ENCODE results near the gene TGFB2. TPM values are rescaled to one million over a fixed set of nuclear protein-coding genes. Genes with fewer than 3 reads are reported as not detected.

Gene TGFB2
- total RNA-seq, 2 donors from 2014 or later = 2.7 to 4.0 TPM

DNA sequence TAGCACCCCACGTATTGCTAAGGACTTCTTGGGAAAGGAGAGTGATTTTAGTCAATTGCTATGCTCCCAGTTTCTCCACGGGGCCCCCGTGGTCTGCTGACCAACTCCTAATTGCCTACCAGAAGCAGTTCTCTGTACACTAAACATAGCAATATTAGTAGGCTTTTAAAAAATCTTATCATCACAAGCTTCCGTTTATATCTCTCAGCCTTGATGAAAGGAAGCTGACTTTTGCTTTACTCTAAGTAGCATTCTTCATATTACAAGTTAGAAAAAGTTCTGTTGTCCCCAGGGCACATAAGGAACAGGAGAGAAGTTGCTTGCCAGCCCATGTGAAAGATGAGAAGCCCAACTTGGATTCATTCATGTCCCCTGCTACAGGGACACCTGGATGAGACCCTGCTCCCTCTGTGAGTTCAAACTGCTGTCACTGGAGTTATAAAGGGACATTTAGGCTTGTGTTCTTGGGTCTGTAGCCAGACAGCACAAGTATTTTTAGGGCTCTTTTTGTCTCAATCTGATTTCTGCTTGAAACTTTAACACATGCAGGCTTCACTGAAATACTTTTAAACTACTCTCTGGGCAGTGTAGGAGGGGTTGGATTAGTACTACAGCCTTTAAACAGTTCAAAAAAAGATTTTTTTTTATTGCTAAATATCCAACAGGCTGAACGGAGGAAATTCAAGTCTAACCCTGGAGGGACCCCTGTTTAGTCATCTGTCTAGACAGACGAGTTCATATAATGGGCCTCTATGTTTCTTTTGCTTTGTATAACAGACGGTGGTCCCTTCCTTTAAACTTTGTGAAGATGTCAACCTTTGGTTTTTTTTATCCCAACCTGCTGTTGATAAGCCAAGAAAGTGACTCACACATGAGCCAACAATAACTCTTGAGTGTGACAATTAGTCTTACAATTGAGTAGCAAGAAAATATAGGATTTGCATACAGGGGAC, 29.5 kb downstream of the TGFB2 start:
- intact Hi-C loops (cut with DNase I) = no loop called here
- DNase-seq (no peak), ATAC-seq (peak; percentile 17 to 66)

DNA sequence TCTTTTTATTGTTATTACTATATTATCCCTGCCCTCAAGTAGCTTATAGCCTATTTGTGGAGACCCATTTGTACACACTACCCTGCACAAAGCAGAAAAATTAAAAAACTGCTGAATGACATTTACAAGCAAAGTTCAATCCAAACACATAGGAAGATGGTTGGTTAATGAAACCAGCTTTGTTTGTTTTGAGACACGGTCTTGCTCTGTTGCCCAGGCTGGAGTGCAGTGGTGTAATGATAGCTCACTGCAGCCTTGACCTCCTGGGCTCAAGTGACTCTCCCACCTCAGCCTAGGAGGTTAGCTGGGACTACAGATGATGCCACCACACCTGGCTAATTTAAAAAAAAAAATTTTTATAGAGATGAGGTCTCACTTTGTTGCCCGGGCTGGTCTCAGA, 31.6 kb downstream of the TGFB2 start:
- DNase-seq = no peak
- ATAC-seq = no peak
- intact Hi-C loops (cut with DNase I) = no loop called here

DNA sequence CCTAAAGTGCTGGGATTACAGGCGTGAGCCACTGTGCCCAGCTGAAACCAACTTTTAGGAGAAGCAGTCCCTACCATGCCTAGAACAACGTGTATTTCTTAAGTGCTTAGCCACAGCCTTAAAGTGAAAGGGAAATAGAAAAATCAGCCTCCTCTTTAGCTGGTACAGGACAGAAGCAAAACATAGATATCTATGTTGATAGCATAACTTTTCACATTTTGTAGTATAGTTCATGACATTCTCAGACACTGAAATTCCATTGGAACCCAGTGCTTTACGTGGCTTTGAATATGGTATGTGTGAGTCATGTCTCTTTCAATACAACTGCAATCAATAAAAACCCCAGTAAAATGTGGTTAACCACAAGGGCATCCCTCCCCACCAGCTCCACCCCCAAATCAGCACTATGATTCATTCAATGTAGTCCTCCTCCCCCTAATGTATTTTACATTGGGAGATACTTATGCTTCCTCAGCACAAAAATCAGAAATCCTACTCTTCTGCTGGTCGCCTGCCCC, 32.1 kb downstream of the TGFB2 start:
- intact Hi-C loops (cut with DNase I) = no loop called here
- peak in 1 of 2 donors; percentile 11 for ATAC-seq
- no peak for DNase-seq

DNA sequence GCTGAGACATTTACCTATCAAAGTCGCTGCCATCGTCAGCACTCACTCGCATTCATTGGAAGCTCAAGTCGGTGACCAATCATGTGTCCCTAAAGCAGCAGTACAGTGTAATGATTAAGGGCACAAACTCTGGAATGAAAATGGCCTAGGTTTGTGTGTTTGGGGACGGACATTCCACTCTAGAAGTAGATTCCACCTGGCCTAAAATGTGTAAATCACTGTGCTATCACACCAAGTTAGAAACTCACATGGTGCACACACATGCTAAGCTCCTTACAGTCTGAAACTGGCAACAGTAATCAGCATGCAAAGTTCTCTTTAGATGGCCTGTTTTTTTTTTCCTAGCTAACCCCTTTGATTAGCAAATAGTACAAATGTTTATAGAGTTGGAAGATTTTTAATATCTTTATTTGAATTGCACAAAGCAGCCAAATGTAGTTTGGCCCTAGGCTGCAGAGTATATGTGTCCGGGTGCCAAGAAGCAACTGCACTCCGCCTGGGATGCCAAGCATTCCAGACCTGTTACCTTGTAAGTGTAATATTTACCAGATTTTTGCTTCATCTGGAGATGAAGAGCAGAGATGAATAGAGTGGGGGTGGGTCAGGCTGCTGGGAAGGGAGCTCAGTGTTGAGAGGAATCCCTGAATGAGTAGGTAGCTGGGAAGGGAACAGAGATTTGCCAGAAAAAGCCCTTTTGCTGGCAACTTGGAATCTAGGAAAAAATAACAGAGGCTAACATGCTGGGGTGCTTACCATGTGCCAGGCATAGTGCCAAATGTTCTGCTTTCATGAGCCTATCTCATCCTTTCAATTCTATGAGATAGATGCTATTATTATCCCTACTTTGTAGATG, 35.2 kb downstream of the TGFB2 start:
- peak; percentile 30 for DNase-seq
- peak; percentile 59 to 86 for ATAC-seq
- intact Hi-C loops (cut with DNase I) = no loop called here

DNA sequence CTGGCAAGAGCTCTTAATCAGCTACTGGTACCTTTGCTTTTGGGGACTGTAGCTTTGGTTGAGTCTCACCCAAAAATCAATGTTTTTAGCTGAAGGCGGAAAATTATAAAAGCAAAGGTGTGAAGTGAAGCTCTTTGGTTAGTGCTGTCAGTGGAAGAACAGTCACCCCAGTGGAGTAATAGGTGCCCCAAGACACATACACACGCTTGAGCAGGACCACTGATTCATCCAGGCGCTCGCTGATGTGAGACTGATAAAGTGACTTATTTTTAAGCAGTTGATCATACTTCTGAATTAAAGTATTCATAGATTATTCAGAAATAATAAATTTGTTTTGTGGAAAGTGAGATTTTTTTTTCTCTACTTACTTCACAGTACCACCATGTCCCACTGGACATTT, 37.1 kb downstream of the TGFB2 start:
- no peak for DNase-seq
- no peak for ATAC-seq
- intact Hi-C loops (cut with DNase I) = no loop called here

DNA sequence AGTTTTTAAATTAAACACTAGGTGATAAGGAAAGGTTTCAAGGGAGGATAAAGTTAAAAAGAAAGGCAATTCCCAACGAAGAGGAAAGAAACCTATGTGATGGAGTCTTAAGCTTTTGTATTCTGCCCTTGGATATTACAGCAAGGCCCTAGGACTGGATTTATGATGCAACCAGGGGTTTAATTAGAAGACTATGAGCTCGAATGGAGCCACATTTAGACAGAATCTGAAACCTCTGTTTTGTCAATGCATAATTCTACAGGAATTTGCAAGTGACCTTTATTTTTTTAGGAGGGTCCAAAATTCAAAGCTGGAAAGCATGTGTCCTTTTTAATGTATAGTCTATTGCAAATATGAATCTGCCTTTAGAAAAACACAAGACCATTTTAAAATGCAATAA, 37.9 kb downstream of the TGFB2 start:
- no peak for DNase-seq
- ATAC-seq = no peak
- intact Hi-C loops (cut with DNase I) = no loop called here

DNA sequence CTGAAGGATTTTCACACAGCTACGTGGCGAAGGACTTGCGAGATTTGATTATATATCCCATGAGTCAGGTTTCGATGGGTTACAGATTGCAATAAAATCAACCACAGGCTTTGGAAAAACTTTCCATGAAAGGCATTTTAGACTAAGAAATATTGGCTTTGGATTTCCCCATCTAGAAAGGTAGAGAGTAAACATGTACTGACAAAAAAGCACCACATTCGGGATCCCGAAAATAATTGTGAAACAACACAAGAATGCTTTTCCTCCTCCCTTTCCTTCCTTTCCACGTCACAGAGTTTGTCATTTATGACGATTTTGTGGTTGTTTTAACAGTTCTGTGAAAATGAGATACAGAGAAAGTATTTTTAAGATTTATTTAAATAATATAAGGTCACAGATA, 38.5 kb downstream of the TGFB2 start:
- DNase-seq (no peak), ATAC-seq (no peak)
- intact Hi-C loops (cut with DNase I) = no loop called here

DNA sequence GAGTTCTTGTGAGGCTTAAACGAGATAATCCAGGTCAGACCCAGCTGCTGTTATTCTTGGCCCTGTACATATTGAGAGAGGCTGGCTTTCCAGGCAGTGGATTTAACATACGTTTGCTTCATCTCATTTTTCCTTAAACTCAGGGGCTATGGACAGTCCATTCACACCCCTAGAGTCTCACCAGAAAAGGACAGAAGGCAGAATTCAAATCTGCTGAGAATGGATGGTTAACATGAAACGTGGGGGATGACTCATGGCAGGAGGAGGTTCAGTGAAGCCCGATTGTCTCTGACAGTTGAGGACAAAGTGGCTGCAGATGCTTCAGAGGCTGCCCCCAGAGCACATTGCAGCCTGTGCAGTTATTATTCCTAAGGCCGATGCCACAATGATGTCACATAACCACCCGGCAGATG, 39.5 kb downstream of the TGFB2 start:
- no peak for DNase-seq
- intact Hi-C loops (cut with DNase I) = no loop called here
- ATAC-seq = peak; percentile 3 to 22

DNA sequence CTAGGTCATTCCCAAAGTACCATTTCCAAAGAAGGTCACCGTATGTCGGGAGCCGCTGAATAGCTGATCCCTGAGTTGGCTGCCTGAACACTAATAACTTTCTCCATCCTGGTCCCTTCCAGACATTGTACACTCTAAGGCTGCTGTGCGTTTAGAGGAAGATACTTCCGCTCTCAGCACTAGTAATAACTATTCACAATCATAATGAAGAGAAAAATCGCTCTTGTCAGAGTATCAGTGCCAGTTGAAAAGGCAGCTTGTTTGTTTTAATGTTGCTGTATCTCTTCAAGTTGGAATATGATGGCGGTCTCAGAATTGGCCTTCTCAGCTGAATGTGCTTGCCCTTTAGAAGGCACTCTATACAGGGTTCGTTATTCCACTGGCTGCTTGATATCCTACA, 43.5 kb downstream of the TGFB2 start:
- no peak for ATAC-seq
- no peak for DNase-seq
- intact Hi-C loops (cut with DNase I) = no loop called here

DNA sequence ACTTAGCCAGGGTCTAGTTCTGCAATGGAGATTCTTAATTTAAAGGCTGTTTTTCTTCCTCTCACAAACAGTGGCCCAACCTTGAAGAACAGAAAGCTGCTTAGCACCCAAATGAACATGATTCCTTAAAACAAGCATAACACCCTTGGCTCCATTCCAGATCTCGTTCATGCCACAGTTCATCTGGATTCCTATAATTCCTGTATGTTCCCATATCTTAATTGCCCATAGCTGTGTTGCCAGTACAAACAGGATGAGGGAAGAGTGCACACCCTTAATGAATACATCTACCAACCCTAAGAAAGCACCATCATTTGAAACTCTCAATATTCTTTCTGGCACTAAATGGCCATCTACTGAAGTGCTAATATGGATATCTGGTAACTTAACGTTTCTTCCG, 45.5 kb downstream of the TGFB2 start:
- intact Hi-C loops (cut with DNase I) = no loop called here
- ATAC-seq = peak in 1 of 2 donors; percentile 23
- no peak for DNase-seq

DNA sequence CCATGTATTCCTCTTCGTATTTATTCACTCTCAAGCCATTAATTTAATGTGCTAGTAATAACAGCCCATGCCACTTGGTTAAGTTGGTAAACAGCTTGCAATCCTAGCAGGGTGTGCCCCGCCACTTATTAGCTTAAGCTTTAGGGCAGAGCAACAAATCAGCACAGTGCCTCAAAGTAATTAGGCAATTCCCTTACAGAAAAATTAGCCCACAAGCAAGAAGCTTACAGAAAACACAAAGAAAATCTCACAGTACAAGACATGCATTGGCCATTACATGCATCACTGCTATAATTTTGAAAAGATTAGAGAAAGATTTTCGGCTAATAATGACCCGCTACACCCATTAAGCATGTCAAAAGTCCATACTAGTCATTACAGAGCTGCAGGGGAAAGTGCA, 47.6 kb downstream of the TGFB2 start:
- ATAC-seq (no peak), DNase-seq (no peak)
- intact Hi-C loops (cut with DNase I) = no loop called here

DNA sequence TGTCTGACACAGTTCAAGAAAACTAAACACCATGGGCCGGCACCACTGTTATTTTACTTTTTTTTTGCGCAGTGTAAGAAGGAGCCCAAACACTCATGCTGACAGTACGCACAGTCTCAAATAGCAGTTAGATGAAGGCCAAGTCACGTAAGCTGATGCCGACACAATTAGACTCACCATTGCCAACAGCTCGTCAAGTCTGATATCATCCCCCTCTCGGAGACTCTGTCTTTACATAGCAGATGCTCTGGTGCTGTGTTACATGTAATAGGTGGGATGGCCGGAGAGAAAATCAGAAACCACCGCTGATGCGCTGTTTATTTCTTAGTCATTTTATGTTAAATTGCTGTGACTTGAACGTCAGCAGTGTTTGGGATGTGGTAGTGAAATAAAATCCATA, 49.3 kb downstream of the TGFB2 start:
- DNase-seq = no peak
- intact Hi-C loops (cut with DNase I) = no loop called here
- ATAC-seq = peak; percentile 78 to 80

DNA sequence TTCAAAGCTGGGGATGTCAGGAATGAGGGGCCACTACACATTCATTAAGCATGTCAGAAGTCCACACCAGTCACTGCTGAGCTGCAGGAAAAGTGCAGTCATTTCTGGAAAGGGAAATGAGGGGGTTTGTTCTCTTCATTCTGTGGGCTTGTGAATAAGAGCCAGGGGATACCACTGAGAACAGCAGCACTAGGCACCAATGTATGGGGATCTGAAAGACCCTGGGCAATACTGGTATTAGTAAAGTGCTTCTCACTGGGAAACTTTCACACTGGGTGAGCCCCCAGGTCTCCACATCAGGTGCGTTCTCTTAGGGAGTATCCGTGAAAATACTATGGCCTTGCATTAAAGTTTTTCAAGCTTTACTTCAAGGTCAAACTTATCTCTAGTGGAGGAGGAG, 49.9 kb downstream of the TGFB2 start:
- no peak for ATAC-seq

DNA sequence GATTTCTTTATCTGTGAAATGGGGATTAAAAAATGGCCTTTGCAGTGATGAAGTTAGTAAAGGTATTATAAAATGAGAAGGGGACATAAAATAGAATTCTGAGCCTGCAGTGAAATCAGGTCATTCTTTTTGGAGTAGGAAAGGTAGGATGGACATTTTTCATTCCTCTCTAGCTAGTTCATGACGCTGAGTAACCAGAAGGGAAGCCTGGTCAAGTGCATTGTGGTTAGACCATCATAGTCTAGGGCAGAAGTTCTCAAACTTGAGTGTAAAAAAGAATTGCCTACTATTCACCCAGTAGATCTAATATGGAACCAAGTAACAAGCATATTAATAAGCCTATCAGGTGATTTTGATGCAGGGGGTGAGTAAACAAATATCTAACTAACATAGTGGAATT, 50.8 kb downstream of the TGFB2 start:
- ATAC-seq (no peak), DNase-seq (no peak)
- intact Hi-C loops (cut with DNase I) = no loop called here

More for the DNA sequence above, 49.9 kb downstream of the TGFB2 start:
- no peak for DNase-seq
- intact Hi-C loops (cut with DNase I) = no loop called here

DNA sequence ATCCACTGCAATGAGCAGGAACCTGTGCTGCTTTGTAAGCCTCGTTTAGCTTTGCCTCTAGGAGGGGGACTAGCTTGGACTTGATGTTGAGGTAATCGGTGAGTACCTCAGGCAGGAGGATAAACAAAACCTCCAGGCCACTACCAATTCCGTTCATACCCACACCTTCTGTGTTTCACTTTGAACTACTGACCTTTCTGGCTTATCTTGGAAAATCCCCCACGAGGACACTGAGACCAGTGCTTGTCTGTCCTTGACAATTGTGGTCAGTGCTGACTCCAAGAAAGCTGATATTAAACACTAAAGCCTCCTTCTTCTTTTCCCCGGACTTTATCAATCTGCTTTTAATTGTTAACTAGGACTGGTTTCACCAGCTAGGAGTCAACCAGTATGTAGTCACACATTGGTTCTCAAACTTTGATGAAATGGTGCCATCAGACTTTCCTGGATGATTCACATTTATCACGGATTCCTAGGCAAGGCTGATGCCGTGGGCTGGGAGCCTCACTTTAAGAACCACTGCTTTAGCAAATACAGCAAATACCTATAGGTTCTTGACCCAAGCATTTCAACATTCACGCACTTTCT, 52.7 kb downstream of the TGFB2 start:
- ATAC-seq (no peak), DNase-seq (no peak)
- intact Hi-C loops (cut with DNase I) = no loop called here

DNA sequence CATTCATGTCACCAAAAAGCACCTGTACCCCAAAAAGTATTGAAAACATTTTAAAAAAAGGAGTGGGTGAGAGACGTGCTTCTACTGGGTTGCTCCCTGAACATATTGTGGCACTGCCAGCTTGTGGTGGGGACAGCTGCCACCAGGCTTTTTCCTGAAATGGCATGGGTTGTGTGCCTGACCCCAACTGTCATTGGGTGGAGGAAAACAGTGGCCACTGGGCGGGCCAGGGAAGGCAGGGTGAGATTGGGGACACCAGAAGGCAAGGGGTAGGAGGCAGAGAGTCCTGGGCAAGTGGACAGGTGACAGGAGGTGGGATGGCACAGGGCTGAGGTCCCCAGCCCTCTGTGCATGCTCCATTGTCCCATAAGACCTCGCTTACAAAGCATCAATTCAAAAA, 55.5 kb downstream of the TGFB2 start:
- intact Hi-C loops (cut with DNase I) = no loop called here
- ATAC-seq (no peak), DNase-seq (no peak)

DNA sequence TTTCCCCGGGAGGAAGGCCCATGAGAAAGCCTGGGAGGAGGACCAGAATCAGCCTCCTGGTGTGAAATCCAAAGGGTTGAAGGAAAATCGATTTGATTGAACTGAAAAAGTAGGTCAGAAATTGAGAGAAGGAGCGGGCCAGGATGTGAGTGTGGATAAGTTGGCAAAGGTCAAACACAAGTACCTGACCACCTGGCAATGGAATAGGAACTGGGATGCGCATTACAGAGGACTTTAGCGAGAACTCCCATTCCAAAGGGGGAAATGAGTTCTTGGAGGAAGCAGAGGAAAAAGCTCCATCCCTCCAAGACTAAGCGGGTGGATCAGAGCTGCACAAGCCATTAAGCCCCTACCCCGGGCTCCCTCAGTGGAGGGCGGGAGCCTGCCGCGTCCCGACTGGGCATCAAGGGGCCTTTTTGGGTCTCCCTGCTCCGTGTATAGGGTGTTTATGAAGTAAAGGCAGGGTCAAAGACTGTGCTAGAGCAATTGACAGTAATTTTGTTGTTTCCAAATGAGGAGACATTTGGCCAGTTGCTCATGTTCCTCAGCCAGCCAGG, 56.4 kb downstream of the TGFB2 start:
- intact Hi-C loops (cut with DNase I) = no loop called here
- no peak for DNase-seq
- no peak for ATAC-seq

DNA sequence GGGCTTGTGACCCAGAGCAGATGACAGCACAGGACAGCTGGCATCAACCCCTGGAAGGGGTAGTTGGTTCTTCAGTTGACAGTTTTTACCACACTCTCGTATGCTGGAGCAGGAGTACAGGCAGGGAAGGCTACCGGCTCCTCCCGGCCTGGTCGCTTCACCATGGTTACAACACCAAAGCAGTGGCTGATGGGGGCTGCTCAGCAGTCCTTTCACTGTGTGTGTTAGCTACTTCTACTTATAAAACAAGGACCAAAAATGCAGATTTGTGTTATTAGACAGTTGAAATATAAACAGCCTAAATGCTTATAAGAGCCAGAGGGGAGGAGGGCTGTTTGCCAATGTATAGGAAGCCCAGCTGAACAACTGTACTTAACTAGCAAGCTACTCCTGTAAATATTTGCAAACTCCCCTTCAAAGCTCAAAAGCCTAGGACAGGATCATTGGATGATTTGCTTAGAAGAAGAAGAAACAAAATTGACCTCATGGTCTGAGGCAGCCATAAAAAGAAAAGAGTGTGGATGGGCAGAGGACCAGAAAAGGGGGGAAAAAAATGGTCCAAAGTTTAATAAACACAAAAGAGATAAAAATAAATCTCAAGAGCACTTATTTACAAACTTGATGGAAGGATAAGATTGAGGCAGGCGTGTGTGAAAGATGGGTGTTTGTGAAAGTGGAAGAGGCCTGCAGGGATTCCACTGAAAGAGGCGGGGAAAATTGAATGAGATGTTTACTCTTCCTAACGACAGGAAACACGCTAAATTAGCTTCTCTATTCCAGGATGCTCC, 57.1 kb downstream of the TGFB2 start:
- ATAC-seq = no peak

DNA sequence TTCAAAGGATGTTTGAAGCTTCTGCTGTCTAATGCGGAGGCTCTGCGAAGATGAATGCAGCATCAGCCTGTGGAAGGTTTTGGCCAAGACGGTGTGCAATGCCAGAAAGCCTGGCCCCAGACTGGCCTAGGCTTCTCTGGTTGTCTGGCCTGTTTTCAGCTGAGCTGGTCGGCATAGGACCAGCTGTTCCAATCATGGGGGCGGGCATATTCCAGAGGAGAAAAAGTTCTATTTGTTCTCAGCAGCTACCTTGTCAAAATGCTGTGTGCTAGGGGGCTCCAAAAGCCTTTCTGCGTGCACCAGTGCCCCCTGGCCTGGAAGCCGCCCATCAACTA, 57.6 kb downstream of the TGFB2 start:
- ATAC-seq = no peak
- DNase-seq = no peak
- intact Hi-C loops (cut with DNase I) = no loop called here

More for the DNA sequence above, 57.1 kb downstream of the TGFB2 start:
- intact Hi-C loops (cut with DNase I) = no loop called here
- no peak for DNase-seq

Data from left cardiac atrium (tissue), 4 donors.